Measurements from ENCODE around the gene TLE3. TPM values are rescaled to one million over a fixed set of nuclear protein-coding genes. Genes with fewer than 3 reads are reported as not detected.

TLE3 gene
- total RNA-seq, 2 donors from 2014 or later, result 82.9 to 171 TPM

- peak overlapping the region in 1 of 2 donors; percentile 92 for H3K27ac Mint-ChIP-seq
- peaks cover 33 to 82% of the 10 kb centered on the region in 2 donors for H3K36me3 Mint-ChIP-seq
- H3K9me3 Mint-ChIP-seq, result no peaks in the 10 kb centered on the region
- no peak for DNase-seq (ENCODE audit: low spot score in 2 of 2)
- ATAC-seq, result peak in 1 of 2 donors; percentile 1
Measured at GRCh38 chr15:70093481-70094319, 4.0 kb downstream of the TLE3 start.

DNA sequence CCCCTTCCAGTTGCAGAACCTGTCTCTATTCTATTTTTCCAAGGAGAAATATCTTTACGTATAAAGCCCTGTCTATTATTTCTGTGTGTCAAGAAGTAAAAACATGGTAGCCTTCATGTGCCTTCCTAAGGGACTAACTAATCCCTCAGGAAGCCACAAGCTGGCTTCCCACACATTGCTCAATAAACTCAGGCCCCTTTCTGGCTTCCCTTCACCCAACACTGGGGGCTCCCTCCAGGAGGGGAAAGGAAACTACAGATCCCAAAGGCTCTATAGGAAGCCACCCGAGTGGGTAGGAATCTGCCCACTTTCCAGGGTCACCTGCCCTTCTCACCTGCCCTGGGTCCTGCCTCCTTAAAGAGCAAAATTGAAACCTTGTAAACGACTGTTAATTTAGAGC, 4.6 kb downstream of the TLE3 start:
- Mint-ChIP-seq H3K27ac (peak overlapping the region in 1 of 2 donors; percentile 81), H3K36me3 (peaks cover 33 to 84% of the 10 kb centered on the region in 2 donors), H3K9me3 (no peaks in the 10 kb centered on the region)
- ATAC-seq, result no peak
- DNase-seq (ENCODE audit: low spot score in 2 of 2), result no peak

- Mint-ChIP-seq H3K9me3 (no peaks in the 10 kb centered on the region), H3K27ac (peak overlapping the region in 1 of 2 donors; percentile 81), H3K36me3 (peaks cover 29 to 86% of the 10 kb centered on the region in 2 donors)
- DNase-seq (ENCODE audit: low spot score in 2 of 2) (no peak), ATAC-seq (no peak)
Measured at GRCh38 chr15:70092464-70093027, 5.2 kb downstream of the TLE3 start.

GRCh38 chr15:70091726-70092463, 5.8 kb downstream of the TLE3 start:
- Mint-ChIP-seq H3K27ac (peak overlapping the region; percentile 50 to 91), H3K9me3 (no peaks in the 10 kb centered on the region), H3K36me3 (peaks cover 27 to 90% of the 10 kb centered on the region in 2 donors)
- ATAC-seq (peak; percentile 5 to 26), DNase-seq (ENCODE audit: low spot score in 2 of 2) (no peak)

- peak; percentile 12 to 66 for ATAC-seq
- no peaks in the 10 kb centered on the region for H3K9me3 Mint-ChIP-seq
- H3K36me3 Mint-ChIP-seq, result peaks cover 19 to 95% of the 10 kb centered on the region in 2 donors
- no peak for DNase-seq (ENCODE audit: low spot score in 2 of 2)
- peak overlapping the region; percentile 50 to 91 for H3K27ac Mint-ChIP-seq
Measured at GRCh38 chr15:70090436-70091296, 7.1 kb downstream of the TLE3 start.

GRCh38 chr15:70089692-70089971, 8.1 kb downstream of the TLE3 start:
- DNase-seq (ENCODE audit: low spot score in 2 of 2) (no peak), ATAC-seq (no peak)
- H3K27ac Mint-ChIP-seq, result no peak overlapping the region
- H3K36me3 Mint-ChIP-seq, result peaks cover 18 to 94% of the 10 kb centered on the region in 2 donors
- H3K9me3 Mint-ChIP-seq, result no peaks in the 10 kb centered on the region

GRCh38 chr15:70088887-70089691, 8.6 kb downstream of the TLE3 start:
- ATAC-seq (no peak), DNase-seq (ENCODE audit: low spot score in 2 of 2) (no peak)
- Mint-ChIP-seq H3K27ac (peak overlapping the region in 1 of 2 donors; percentile 25), H3K9me3 (no peaks in the 10 kb centered on the region), H3K36me3 (peaks cover 15 to 89% of the 10 kb centered on the region in 2 donors)

- H3K9me3 Mint-ChIP-seq, result no peaks in the 10 kb centered on the region
- no peak overlapping the region for H3K27ac Mint-ChIP-seq
- DNase-seq (ENCODE audit: low spot score in 2 of 2) (no peak), ATAC-seq (no peak)
- H3K36me3 Mint-ChIP-seq, result peaks cover 12 to 86% of the 10 kb centered on the region in 2 donors
Measured at GRCh38 chr15:70088455-70088854, 9.3 kb downstream of the TLE3 start.

DNA sequence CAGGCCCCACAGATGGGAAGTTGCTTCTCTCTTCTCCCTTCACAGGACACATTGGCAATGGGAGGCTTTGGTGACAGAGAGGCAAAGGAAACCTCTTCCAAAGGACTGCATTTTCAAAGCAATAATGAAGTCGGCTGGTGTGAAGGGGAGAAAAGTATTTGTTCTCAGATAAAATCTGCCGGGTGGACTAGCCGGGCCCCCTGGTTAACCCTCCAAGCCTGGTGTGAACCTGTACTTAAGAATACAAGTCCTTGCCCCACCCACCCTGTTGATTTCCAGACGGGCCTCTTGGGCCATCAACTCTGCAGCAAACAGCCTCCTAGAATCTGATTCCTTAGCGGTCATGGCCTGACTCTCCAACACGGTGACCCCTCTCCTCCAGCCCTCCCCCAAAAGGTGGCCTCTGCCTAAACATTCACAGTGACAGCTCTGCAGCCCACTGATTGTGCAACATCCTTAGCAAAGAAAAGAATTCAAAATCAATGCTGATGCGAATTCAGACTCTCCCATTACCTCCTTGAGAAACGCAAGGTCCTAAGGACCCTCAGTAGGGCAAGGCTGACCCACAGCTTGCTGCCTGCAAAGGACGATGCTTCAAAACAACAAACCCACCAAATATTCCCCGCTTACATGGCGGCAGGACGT, 9.9 kb downstream of the TLE3 start:
- H3K9me3 Mint-ChIP-seq, result no peaks in the 10 kb centered on the region
- ATAC-seq (no peak), DNase-seq (ENCODE audit: low spot score in 2 of 2) (no peak)
- H3K27ac Mint-ChIP-seq, result peak overlapping the region in 1 of 2 donors; percentile 67
- H3K36me3 Mint-ChIP-seq, result peaks cover 12 to 86% of the 10 kb centered on the region in 2 donors

DNA sequence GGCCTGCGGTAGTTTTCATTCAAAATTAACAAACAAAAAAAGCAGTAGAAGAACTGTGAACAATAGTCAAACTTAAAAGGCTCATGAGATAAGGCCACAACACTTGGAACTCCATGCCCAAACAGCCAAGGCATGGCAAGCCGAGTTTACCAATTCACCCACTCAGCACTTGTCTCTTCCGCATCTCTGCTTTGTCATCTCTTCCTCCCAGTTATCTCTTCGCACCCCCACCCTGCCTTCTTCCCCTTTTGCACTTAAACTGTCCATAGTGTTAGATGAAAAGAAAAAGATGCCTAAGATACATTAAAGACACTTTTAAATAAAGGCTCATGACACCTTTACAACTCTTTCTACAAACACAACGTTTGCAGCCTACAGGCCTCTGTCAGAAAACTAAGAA, 11.1 kb downstream of the TLE3 start:
- Mint-ChIP-seq H3K36me3 (peaks cover 10 to 83% of the 10 kb centered on the region in 2 donors), H3K27ac (peak overlapping the region in 1 of 2 donors; percentile 30), H3K9me3 (no peaks in the 10 kb centered on the region)
- DNase-seq (ENCODE audit: low spot score in 2 of 2) (no peak), ATAC-seq (no peak)

DNA sequence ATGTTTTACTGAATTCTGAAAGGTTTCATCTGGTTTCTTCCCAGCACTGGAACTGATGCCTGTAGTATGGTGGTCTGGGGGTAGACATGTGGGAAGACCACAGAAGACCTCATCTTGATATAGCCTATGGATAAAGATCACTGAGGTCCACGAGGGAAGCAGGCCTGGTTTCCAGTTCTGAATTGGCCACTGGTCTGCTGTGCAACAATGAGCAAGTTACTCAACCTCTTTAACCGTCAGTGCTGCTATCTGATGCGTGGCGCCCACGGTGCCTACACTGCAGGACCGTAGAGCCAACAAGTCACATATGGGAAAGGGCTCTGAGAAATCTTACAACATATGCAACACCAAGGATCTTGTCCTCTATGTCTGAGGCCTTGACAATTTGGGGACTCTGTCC, 13.3 kb downstream of the TLE3 start:
- H3K9me3 Mint-ChIP-seq, result no peaks in the 10 kb centered on the region
- ATAC-seq (peak; percentile 25 to 47), DNase-seq (ENCODE audit: low spot score in 2 of 2) (no peak)
- peaks cover 4 to 73% of the 10 kb centered on the region in 2 donors for H3K36me3 Mint-ChIP-seq
- H3K27ac Mint-ChIP-seq, result peak overlapping the region in 1 of 2 donors; percentile 60

- DNase-seq (ENCODE audit: low spot score in 2 of 2) (no peak), ATAC-seq (peak; percentile 92 to 93)
- Mint-ChIP-seq H3K9me3 (no peaks in the 10 kb centered on the region), H3K36me3 (peaks cover 4 to 68% of the 10 kb centered on the region in 2 donors), H3K27ac (peak overlapping the region; percentile 12 to 60)
Measured at GRCh38 chr15:70083946-70084345, 13.8 kb downstream of the TLE3 start.

DNA sequence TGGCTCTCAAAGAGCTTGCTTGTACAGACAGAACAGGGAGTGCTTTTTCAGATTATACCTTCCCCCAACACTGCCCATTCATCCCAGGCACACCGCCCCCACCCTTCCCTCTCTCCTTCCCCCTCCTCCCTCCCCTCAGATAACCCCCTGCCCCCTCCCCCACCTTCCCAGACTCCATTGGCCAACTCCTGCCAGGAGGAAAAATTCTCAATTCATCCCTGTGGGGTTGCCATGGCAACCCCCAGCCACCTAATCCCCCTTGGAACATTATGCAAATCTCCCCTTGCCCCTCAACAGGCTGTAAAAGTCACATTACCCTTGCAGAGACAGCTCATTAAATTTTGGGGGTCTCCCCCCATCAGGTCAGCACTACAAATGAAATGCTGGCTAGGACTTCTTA, 14.3 kb downstream of the TLE3 start:
- Mint-ChIP-seq H3K27ac (peak overlapping the region; percentile 60 to 68), H3K36me3 (peaks cover 4 to 66% of the 10 kb centered on the region in 2 donors), H3K9me3 (no peaks in the 10 kb centered on the region)
- DNase-seq (ENCODE audit: low spot score in 2 of 2) (no peak), ATAC-seq (no peak)

GRCh38 chr15:70082281-70082900, 15.3 kb downstream of the TLE3 start:
- H3K9me3 Mint-ChIP-seq, result no peaks in the 10 kb centered on the region
- H3K27ac Mint-ChIP-seq, result peak overlapping the region in 1 of 2 donors; percentile 68
- no peak for ATAC-seq
- H3K36me3 Mint-ChIP-seq, result peaks cover 4 to 57% of the 10 kb centered on the region in 2 donors
- DNase-seq (ENCODE audit: low spot score in 2 of 2), result no peak

- Mint-ChIP-seq H3K9me3 (no peaks in the 10 kb centered on the region), H3K36me3 (peaks cover 4 to 50% of the 10 kb centered on the region in 2 donors), H3K27ac (peak overlapping the region in 1 of 2 donors; percentile 29)
- ATAC-seq (no peak), DNase-seq (ENCODE audit: low spot score in 2 of 2) (no peak)
Measured at GRCh38 chr15:70081612-70082011, 16.1 kb downstream of the TLE3 start.
